GM12878 (cell line): ENCODE results near the gene PRORP. TPM values are rescaled to one million over a fixed set of nuclear protein-coding genes. Genes with fewer than 3 reads are reported as not detected.

ENCODE experiments used
- ATAC-seq: fragments of 200-7000 bp; cut with Tn5 transposase; 3 replicates; pipeline ENCODE4 v1.9.1; 2020; ENCODE audit warnings: mild to moderate bottlenecking, moderate library complexity
- BruUV-seq: library from RNA; stranded (reverse); fragments of 400-500 nt; replicated peaks from 2 replicates; lab custom pipeline; 2021; lab: Mats Ljungman, UMichigan
- CTCF ChIA-PET: fragments of 300-600 bp; sonication (Branson Sonifier 250); formaldehyde crosslinking; extraction: SDS; loops from one replicate; lab custom pipeline; 2021; ENCODE audit warnings: inconsistent platforms; lab: Yijun Ruan, JAX
- POLR2A ChIA-PET: fragments of 350-600 bp; formaldehyde crosslinking; extraction: SDS; loops from one replicate; lab custom pipeline; 2021; ENCODE audit warnings: inconsistent platforms; lab: Charles Lee
- RAD21 ChIA-PET: fragments of 300-600 bp; sonication (Branson Sonifier 250); formaldehyde crosslinking; loops from one replicate; lab custom pipeline; 2023; ENCODE audit warnings: antibody characterized with exemption; ENCODE audit not compliant: unreplicated experiment; lab: Charles Lee
- SMC1A ChIA-PET: fragments of 300-600 bp; sonication (Branson Sonifier 250); formaldehyde crosslinking; loops from one replicate; lab custom pipeline; 2023; ENCODE audit not compliant: unreplicated experiment, uncharacterized antibody; lab: Charles Lee
- DNase-seq: peaks from one replicate; pipeline ENCODE4 v3.0.0-alpha.2; 2011; ENCODE audit warnings: low read depth, low spot score
- FAIRE-seq: peaks from 3 replicates; lab custom pipeline; 2011; peaks lifted over from hg19 to GRCh38; lab: Jason Lieb, UNC
- H2AFZ ChIP-seq: 2 replicates; pipeline ENCODE4 v1.6.0; 2011; ENCODE audit warnings: low read depth, low read length, control low read depth; ENCODE audit not compliant: control insufficient read depth
- H3K27ac ChIP-seq: 2 replicates; pipeline ENCODE4 v1.5.1; 2011; ENCODE audit warnings: control low read depth; ENCODE audit not compliant: control insufficient read depth, insufficient read depth
- H3K27me3 ChIP-seq, 2 experiments: replicated peaks in 1 of 2; 2 replicates each; pipeline versions ENCODE4 v1.6.0 to v1.6.1; 2011; ENCODE audit warnings: low read length in 1 of 2; ENCODE audit not compliant: control insufficient read depth in 2 of 2, insufficient read depth in 2 of 2
- H3K36me3 ChIP-seq, 2 experiments: 2 replicates each; pipeline ENCODE4 v1.5.1; 2011; ENCODE audit warnings: low read length in 1 of 2; ENCODE audit not compliant: control insufficient read depth in 2 of 2, insufficient read depth in 2 of 2
- H3K4me1 ChIP-seq: 2 replicates; pipeline ENCODE4 v1.6.1; 2011; ENCODE audit warnings: mild to moderate bottlenecking, low read length, moderate library complexity, mixed read lengths; ENCODE audit not compliant: control insufficient read depth, insufficient read depth
- H3K4me2 ChIP-seq: 2 replicates; pipeline ENCODE4 v1.6.0; 2011; ENCODE audit warnings: control low read depth; ENCODE audit not compliant: control insufficient read depth, insufficient read depth
- H3K4me3 ChIP-seq: fragments of 200-600 bp; sonication (generic); 2 replicates; pipeline ENCODE4 v1.5.1; 2016
- H3K79me2 ChIP-seq: 2 replicates; pipeline ENCODE4 v1.6.0; 2011; ENCODE audit warnings: low read length; ENCODE audit not compliant: control insufficient read depth, insufficient read depth
- H3K9ac ChIP-seq: 2 replicates; pipeline ENCODE4 v1.8.0; 2011; ENCODE audit warnings: low read length, control low read depth, mixed read lengths; ENCODE audit not compliant: control insufficient read depth, insufficient read depth
- H3K9me3 ChIP-seq: replicated peaks from 3 replicates; pipeline ENCODE4 v1.5.1; 2011; ENCODE audit warnings: mild to moderate bottlenecking, low read length; ENCODE audit not compliant: control insufficient read depth, insufficient read depth
- H4K20me1 ChIP-seq: 2 replicates; pipeline ENCODE4 v1.6.0; 2011; ENCODE audit not compliant: control insufficient read depth, insufficient read depth
- ATF7 ChIP-seq: fragments of 450-650 bp; IDR thresholded peaks from 2 replicates; pipeline ENCODE4 v1.6.1; 2016; ENCODE audit warnings: low read depth, mild to moderate bottlenecking
- CBX5 ChIP-seq: sonication (generic); IDR thresholded peaks from 2 replicates; pipeline ENCODE4 v1.6.1; 2016; ENCODE audit warnings: low read depth, moderate library complexity, mild to moderate bottlenecking, inconsistent platforms
- IRF4 ChIP-seq: IDR thresholded peaks from 2 replicates; pipeline ENCODE4 v1.6.1; 2011; ENCODE audit warnings: low read depth, low read length
- KAT2A ChIP-seq: conservative IDR thresholded peaks from 2 replicates; pipeline ENCODE4 v1.6.1; 2011; ENCODE audit warnings: low read depth, low read length; ENCODE audit not compliant: control insufficient read depth
- NR2C1 ChIP-seq: fragments of 450-650 bp; IDR thresholded peaks from 2 replicates; pipeline ENCODE4 v1.6.1; 2017; ENCODE audit warnings: antibody characterized with exemption, mild to moderate bottlenecking, moderate library complexity
- PAX5 ChIP-seq: IDR thresholded peaks from 2 replicates; pipeline ENCODE4 v1.6.1; 2011; ENCODE audit warnings: low read depth, low read length, borderline replicate concordance
- PBX3 ChIP-seq: IDR thresholded peaks from 2 replicates; pipeline ENCODE4 v1.6.1; 2011; ENCODE audit warnings: mild to moderate bottlenecking, low read depth, low read length, moderate library complexity; ENCODE audit not compliant: insufficient replicate concordance
- POLR2AphosphoS5 ChIP-seq: IDR thresholded peaks from 2 replicates; pipeline ENCODE4 v1.6.1; 2011; ENCODE audit warnings: mild to moderate bottlenecking, low read length, inconsistent platforms
- RUNX3 ChIP-seq: IDR thresholded peaks from 2 replicates; pipeline ENCODE4 v1.6.1; 2012; ENCODE audit warnings: low read length, inconsistent platforms
- SIN3A ChIP-seq: IDR thresholded peaks from 2 replicates; pipeline ENCODE4 v1.6.1; 2012; ENCODE audit warnings: low read depth, low read length, improper control_type of control experiment
- TCF3 ChIP-seq: IDR thresholded peaks from 2 replicates; pipeline ENCODE4 v1.6.1; 2012; ENCODE audit warnings: low read depth, mild to moderate bottlenecking, low read length, borderline replicate concordance; ENCODE audit not compliant: insufficient read depth
- WGBS: methylation state at CpG from one replicate; pipeline ENCODE4 v1.1.6; 2016; ENCODE audit warnings: low lambda C conversion rate; ENCODE audit not compliant: insufficient replicate concordance, insufficient coverage; ENCODE audit errors: missing lambda C conversion rate; 5-methylcytosine and 5-hydroxymethylcytosine counted together
- in situ Hi-C: fragments of 300-500 bp; cut with MboI; formaldehyde crosslinking; loops from 9 replicates; pipeline ENCODE4 v1.14.3; 2018; ENCODE audit warnings: mixed read lengths
- intact Hi-C: fragments of 100-400 bp; cut with micrococcal nuclease; formaldehyde crosslinking; loops from one replicate; pipeline ENCODE4 v1.14.2; 2022; ENCODE audit not compliant: unreplicated experiment
- polyA plus RNA-seq, 11 experiments: library from polyadenylated mRNA; depleted of rRNA in 4 of 11; unstranded in 6 of 11; stranded (reverse) in 5 of 11; fragments of >200 nt; fragmentation: Nextera tagmentation in 4 of 11; fragmentation: Illumina TruSeq in 1 of 11; extraction: Ambion mirVana in 4 of 11; extraction: Trizol in 1 of 11; gene quantifications; 1 replicate in 1 of 11; 2 replicates in 10 of 11; pipeline versions ENCODE4 v1.2.1 to v1.2.3, GENCODE V29; 2011 to 2016; ENCODE audit warnings: inconsistent platforms in 2 of 11, missing spikeins in 2 of 11, low read depth in 1 of 11
- total RNA-seq, 4 experiments: library from RNA; depleted of rRNA in 3 of 4; stranded (reverse); fragments of >200 nt in 3 of 4; fragmentation: Illumina TruSeq in 1 of 4; extraction: Trizol in 1 of 4; gene quantifications; 2 replicates each; pipeline versions ENCODE4 v1.2.1 to v1.2.3, GENCODE V29; 2013 to 2021

Gene PRORP
- total and polyA plus RNA-seq, 10 of the 15 experiments (the other 5 are each of a cell fraction or from before 2014, with no cell fraction given) = 38.8 to 61.3 (median 46.7) TPM

DNA sequence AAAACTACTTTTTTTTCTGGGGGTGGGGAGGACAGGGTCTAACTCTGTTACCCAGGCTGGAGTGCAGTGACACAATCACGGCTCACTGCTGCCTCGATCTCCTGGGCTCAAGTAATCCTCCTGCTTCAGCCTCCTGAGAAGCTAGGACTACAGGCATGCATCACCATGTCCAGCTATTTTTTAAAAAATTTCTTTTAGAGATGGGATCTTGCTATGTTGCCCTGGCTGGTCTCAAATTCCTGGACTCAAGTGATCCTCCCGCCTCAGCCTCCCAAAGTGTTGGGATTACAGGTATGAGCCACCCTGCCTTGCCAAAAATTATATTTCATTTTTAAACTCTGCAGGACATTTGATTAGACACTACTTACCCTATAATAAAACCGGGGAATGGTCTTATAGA lies 6.1 kb upstream of the PRORP start:
- ChIA-PET POLR2A (no interaction called here), RAD21 (no interaction called here)
- in situ Hi-C loops = no loop called here

More for the DNA sequence above, 6.1 kb upstream of the PRORP start:
- ChIA-PET SMC1A (no interaction called here), CTCF (no interaction called here)
- Histone ChIP-seq H4K20me1 (no peaks in the 10 kb centered on the region), H3K79me2 (peaks cover 8% of the 10 kb centered on the region), H3K9me3 (no peaks in the 10 kb centered on the region; the same call in 2 of the 3 replicates), H3K36me3 (peaks cover 0 to 2% of the 10 kb centered on the region in 2 experiments; a peak in 2 of 4 replicates), H3K4me3 (no peak overlapping the region), H3K4me2 (no peak overlapping the region), H3K27ac (no peak overlapping the region), H3K27me3 (no peaks in the 10 kb centered on the region), H3K4me1 (0 out of 2 replicates have a peak, but pooled peaks cover 2% of the 10 kb centered on the region), H3K9ac (no peak overlapping the region), H2AFZ (no peak overlapping the region)
- FAIRE-seq = no peak
- BruUV-seq = no TSS peak
- 97% methylated on average over 4 of the region's 4 CpGs for WGBS
- intact Hi-C loops = no loop called here
- DNase-seq = no peak
- no peak for ATAC-seq
- TF ChIP-seq IRF4 = no peak
- TF ChIP-seq PAX5 = no peak
- no peak for TF ChIP-seq KAT2A
- no peak for TF ChIP-seq ATF7
- no peak for TF ChIP-seq SIN3A
- no peak for TF ChIP-seq POLR2AphosphoS5
- TF ChIP-seq NR2C1 = no peak
- TF ChIP-seq CBX5 = no peak
- no peak for TF ChIP-seq RUNX3
- no peak for TF ChIP-seq PBX3
- no peak for TF ChIP-seq TCF3
